DMS114 treated with DMSO at 0.1 percent for 48 hours (cell line): ENCODE measurements around the gene DOCK9.

ENCODE experiments used
- DNase-seq: peaks from one replicate; lab custom pipeline; 2025; ENCODE audit not compliant: unreplicated experiment; lab: John Stamatoyannopoulos, UW

DOCK9 gene

GRCh38 chr13:98997738-98998641 lies 20.1 kb upstream of the DOCK9 start:
- no peak for DNase-seq

GRCh38 chr13:98997011-98997730 lies 19.3 kb upstream of the DOCK9 start:
- no peak for DNase-seq

- no peak for DNase-seq
These were observed 18.2 kb upstream of the DOCK9 start for GRCh38 chr13:98996046-98996445.

- DNase-seq: no peak
These were observed 17.0 kb upstream of the DOCK9 start for GRCh38 chr13:98994896-98995295.

- DNase-seq: no peak
These were observed 16.2 kb upstream of the DOCK9 start for GRCh38 chr13:98994080-98994479.

- no peak for DNase-seq
These were observed 14.5 kb upstream of the DOCK9 start for GRCh38 chr13:98992355-98992754.

GRCh38 chr13:98990701-98991100 lies 12.8 kb upstream of the DOCK9 start:
- no peak for DNase-seq

GRCh38 chr13:98989469-98990235 lies 11.8 kb upstream of the DOCK9 start:
- no peak for DNase-seq

- DNase-seq: no peak
These were observed 10.9 kb upstream of the DOCK9 start for GRCh38 chr13:98988780-98989179.

- DNase-seq: no peak
These were observed 10.4 kb upstream of the DOCK9 start for GRCh38 chr13:98988277-98988676.

- DNase-seq: no peak
These were observed 9.4 kb upstream of the DOCK9 start for GRCh38 chr13:98987275-98987674.

GRCh38 chr13:98986226-98986846 lies 8.5 kb upstream of the DOCK9 start:
- DNase-seq: no peak

GRCh38 chr13:98985591-98985990 lies 7.7 kb upstream of the DOCK9 start:
- no peak for DNase-seq

GRCh38 chr13:98984983-98985382 lies 7.1 kb upstream of the DOCK9 start:
- no peak for DNase-seq

GRCh38 chr13:98984118-98984517 lies 6.3 kb upstream of the DOCK9 start:
- no peak for DNase-seq

- no peak for DNase-seq
These were observed 5.3 kb upstream of the DOCK9 start for GRCh38 chr13:98983182-98983581.

- DNase-seq: no peak
These were observed 3.7 kb upstream of the DOCK9 start for GRCh38 chr13:98981369-98982080.

- no peak for DNase-seq
These were observed 1.3 kb upstream of the DOCK9 start for GRCh38 chr13:98979012-98979660.

GRCh38 chr13:98978280-98978679 lies 416 bp upstream of the DOCK9 start:
- no peak for DNase-seq

- no peak for DNase-seq
These were observed 923 bp downstream of the DOCK9 start for GRCh38 chr13:98976941-98977340.
